HG02678 (cell line): Measurements from ENCODE around the gene OPCML.

ENCODE experiments used
- ATAC-seq: cut with Tn5 transposase; IDR thresholded peaks from one replicate; pipeline ENCODE4 v1.9.1; 2021; ENCODE audit warnings: mild to moderate bottlenecking, moderate library complexity; ENCODE audit not compliant: unreplicated experiment

OPCML gene

DNA sequence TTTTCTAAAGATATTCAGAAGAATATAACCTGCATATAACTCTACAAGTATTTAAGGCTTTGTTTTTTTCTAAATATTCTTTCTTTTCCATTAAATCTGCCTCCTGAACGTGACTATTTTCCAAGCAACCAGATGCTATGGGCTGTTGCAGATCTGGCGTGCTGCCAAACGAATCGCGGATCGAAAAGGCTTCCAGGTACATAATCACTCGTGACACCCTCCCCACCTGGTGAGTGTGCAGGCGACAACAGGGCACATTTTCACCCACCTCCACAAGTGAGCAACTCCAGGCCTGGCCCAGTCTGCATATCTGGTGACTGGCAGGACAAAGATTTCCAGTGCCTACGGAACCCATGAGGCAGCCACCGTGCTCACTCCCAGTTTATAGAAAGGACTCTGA, 660.1 kb downstream of the OPCML start:
- no peak for ATAC-seq

- no peak for ATAC-seq
These were observed 665.3 kb downstream of the OPCML start for GRCh38 chr11:132866783-132867545.

DNA sequence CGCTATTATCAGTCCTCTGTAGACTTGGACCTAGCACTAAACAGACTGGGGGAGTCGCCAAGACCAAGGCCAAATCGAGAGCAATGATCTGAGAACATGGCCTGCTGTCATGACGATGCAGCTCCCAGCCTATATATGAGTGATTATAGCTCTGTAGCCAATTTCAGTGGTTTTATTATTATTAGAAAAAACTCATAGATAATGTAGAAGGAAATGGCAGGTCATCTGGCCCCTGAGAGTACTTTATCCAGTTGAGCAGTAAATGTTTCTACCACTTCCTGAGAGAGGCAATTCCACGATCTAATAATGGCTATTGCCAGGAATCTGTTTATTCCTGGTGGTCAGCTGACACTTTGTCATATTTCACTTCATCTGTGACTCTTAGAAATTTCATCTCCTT, 666.7 kb downstream of the OPCML start:
- ATAC-seq = no peak

DNA sequence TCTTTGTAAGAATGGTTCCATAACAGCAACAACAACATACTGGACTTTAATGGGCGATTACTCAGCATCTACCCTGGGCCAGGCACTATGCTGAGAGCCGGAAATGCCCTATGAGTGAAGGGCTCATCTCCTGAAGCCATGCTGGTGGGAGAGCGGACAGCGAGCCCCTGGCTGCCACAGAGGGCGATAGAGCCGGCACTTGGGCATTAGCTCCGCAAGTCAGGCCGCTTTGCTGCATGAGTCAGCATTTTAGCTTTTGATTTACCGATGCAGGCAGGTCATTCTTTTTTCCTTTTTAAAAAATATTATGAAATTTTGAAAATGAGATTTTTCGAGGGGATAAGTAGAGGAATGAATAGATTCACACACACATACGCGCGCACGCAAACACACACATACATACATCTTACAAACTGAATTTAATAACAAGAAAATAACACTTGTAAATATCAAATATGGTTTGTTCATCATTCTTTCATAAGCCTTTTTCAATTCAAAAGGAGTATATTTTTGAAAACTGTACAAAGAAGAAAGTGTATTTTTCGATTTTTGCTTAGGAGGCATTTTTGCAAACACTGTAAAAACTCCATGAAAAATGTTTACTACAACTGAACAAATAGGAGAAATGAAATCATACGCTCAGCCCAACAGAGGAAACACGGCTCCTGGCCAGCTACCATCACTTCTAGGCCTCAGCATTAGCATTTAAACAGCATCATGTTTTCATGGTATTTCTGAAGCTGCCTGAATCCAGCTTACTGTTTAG, 667.3 kb downstream of the OPCML start:
- ATAC-seq = no peak

DNA sequence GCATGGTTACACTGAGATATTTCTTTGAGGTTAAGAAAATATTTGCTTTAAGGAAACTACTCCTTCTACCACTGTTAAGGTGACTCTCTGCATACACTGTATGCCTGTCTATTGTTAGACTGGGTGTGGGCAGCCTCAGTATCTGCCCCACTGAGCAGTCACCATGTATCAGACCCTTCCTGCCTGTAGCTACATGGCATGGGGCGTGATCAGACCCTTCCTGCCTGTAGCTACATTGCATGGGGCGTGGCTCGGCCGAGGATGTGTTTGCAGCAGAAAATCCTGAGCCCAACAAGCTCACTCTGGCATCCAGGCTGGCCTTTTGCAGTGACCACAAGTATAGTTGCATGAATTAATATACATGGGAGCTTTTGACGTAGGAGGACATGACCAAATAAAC, 669.4 kb downstream of the OPCML start:
- ATAC-seq = no peak

GRCh38 chr11:132862137-132862536, 670.2 kb downstream of the OPCML start:
- no peak for ATAC-seq

GRCh38 chr11:132859306-132859705, 673.0 kb downstream of the OPCML start:
- ATAC-seq = no peak

DNA sequence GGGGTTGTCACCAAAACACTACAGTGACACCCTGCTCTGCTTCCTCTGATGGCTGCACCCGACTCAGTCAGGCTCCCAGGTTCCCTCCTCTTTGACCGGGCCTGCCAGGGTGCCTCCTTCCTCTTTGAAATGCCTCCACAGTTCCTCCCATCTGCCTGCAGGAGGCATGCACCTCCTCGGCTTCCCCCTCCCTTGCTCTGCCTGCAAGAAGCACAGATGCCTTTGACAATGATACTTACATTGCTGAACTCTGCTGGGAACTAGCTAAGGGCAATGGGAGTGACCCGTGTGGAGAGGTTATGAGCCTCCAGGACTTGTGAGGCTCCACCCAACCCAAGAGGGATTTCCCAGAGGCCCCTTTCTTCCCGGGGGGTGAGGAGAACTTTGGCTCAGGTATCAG, 674.1 kb downstream of the OPCML start:
- no peak for ATAC-seq

DNA sequence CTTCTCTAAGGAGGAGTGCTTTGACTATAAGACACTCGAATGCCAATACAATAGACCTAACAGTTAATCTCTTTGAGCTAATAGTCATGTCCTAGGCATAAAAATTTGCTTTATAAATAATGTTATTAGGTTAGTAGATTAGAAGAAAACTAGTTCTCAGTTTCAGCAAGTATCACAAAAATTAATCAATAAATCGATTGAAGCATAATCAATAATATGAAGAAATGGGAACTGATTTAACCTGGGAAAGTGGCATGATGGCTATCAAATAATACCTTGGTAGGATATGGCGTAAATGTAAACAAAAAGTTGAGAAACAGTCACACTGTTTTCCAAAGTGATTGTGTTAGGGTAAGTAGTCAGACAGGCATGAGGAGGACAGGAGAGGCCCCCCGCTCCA, 676.3 kb downstream of the OPCML start:
- no peak for ATAC-seq

GRCh38 chr11:132855516-132855915, 676.8 kb downstream of the OPCML start:
- ATAC-seq = no peak

- no peak for ATAC-seq
These were observed 678.4 kb downstream of the OPCML start for GRCh38 chr11:132853886-132854285.

DNA sequence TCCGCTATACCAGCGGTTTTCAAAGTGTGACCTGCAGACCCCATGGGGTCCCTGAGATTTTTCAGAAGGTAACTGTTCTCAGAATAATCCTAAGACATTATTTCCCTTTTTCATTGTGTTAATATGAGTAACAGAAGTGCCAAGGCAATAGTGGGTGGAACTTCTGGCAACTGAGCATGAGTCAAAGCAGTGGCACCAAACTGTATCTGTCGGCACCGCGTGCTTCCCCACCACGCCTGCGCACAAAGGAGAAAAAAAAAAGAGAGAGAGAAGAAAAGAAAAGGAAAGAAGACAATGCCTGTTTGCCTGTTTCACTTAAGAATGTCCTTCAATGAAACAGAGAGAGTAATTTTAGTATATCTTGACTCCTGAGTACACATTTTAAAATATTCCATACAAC, 679.9 kb downstream of the OPCML start:
- ATAC-seq = no peak

DNA sequence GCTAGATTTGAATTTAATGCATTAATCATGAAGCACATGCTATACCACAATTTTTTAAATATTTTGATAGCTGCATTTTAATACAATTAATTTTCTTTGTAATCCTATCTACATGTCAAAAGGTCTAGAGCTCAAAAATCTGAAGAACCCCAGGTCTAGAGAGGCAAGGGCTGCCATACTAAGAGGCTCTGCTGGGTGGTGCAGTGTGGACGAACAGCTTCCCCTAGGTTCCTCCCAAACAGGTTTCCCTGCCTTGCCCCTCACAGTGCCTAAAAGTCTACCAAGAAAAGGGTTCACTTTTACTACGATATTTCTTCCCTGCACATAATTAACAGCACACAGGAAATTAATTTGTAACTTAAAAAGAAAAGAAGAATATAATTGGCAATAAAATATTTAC, 681.1 kb downstream of the OPCML start:
- no peak for ATAC-seq

GRCh38 chr11:132850266-132850665, 682.0 kb downstream of the OPCML start:
- ATAC-seq = no peak

- ATAC-seq = no peak
These were observed 684.0 kb downstream of the OPCML start for GRCh38 chr11:132848336-132848735.

- no peak for ATAC-seq
These were observed 686.2 kb downstream of the OPCML start for GRCh38 chr11:132846075-132846474.

DNA sequence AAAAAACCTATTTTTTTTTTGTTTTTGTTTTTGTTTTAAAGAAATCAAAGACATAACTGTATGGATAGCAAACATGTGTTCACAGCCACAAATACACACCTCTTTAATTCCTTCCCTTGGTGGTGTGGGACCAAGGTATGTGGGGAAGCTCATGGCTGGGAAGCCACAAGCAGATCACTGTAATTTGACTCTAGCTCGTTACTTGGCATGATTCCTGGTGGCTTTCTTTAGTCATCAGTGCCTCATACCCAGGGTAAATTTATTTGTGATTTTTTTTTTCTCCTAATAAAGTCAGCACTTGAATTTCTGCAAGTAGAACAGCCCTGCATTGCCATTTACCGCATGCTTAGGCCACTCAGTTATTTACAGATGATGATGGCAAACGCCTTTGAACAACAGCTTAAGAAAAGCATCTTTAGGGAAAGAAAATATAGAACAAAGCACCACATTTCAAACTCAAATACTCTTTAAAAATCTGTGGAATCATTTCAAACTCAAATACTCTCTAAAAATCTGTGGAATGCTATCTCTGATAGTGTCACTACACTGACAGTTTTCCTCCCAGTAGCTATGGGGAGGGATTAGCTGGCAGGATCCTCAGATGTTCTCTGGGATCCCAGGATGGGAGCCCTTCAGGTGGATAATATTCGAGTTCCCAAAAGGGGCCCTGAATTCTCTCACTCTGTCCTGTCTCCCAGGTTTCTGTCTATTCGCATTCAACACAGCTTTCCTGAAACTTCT, 687.2 kb downstream of the OPCML start:
- ATAC-seq = no peak

DNA sequence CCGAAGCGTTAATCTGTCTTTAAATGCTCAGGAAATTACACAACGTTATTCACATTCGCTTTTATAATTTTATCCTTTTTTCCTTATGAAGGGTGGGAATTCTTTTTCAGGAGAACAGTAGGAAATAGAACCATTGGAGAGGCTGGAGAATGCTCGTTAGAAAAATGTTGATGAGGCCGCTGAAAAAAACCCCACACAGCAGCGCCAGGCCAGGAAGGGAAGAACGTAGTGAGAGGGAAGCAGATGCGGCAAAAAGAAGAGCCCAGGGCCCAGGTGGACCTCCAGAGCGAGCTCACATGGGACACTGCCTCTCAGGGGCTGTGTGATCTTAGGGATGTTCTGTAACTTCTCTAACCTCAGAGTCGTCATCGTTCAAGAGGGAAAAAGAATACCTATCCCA, 691.6 kb downstream of the OPCML start:
- no peak for ATAC-seq

GRCh38 chr11:132840191-132840590, 692.1 kb downstream of the OPCML start:
- no peak for ATAC-seq

DNA sequence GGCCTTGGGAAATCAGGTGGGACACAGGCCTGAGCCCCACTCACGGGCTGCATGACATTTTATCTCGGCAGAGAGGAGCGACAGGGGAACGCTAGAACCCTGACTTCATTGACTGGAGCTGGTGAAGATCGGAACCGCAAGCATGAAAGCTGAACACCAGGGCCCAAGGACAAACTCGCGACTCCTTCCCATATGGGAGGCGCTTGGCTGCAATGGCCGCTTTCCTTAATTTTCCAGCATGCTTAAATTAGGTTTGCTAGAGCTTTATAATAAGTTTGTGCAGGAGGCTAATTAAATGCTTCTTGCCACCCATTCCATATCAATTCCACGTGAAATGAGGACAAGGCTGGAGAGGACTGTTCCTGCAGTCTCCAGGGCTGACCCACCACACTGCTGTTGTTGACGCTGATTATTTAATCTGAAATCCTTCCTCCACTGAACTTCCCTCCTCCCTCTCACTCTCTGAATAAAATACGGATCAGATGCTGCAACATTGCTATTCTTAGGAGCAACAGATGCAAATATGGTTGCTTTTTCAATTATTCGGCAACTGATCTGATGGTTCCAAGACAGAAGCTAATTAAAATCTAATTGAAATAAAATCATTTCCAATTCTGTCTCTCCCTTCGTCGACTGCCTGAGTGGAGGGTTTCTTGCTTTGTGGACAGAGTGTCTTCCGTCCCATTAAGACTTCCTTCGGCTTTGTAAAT, 692.9 kb downstream of the OPCML start:
- no peak for ATAC-seq

DNA sequence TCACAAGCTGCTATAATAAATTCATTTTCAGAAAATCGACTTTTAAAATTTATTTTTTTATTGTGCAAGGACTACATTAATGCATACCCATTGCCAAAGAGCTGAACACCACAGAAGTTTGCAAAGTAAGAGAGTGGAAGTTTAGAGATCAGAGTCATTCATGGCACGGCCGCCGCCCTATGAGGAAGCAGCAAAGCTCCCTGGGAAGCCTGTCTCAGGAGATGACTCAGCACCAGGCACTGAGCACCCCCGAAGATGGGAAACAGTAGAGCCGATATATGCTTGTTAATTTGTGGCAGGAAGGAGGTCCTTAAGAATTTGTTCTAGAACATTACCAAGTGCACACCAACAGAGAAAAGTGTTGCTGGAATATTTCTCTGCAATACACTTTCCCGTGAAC, 693.7 kb downstream of the OPCML start:
- no peak for ATAC-seq
